Measurements from ENCODE around the gene VSIG10L2. TPM values are rescaled to one million over a fixed set of nuclear protein-coding genes. Genes with fewer than 3 reads are reported as not detected.
A peak's percentile ranks its signal among the peaks of the same experiment; 100 is the strongest.

The VSIG10L2 gene
- total RNA-seq, 6 experiments from 2014 or later = 0.06 TPM; not detected in 5

DNA sequence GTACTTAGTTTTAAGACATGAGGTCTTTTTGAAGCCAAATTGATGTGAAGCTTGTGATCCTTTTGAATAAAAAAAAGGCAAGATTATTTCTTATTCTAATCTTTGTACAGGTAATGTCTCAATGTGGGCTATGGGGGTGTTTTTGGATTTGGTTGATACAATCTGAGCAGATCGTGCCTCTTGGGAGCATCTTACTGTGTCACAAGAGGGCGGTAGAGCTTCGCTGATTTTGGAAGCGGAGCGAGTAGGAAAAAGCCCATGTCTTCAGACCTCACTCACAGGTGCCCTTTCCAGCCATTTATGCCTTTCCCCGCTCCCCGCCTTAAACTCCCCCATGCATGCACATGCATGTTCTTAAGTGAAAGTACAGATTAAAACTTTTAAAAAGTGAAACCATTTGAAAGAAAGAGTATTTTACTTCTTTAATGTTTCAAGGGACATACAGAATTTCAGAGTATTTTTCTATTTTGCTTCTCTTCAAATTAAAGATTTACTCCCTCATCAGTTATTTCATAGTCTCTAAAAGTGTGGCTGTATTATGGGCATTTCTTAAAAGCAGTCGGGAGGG lies 22.7 kb upstream of the VSIG10L2 start:
- ATAC-seq = peak; percentile 77 to 87 (median 82)
- WGBS (ENCODE audit: insufficient coverage, low coverage, low lambda C conversion rate, missing lambda C conversion rate) = 3% methylated on average over 8 of the region's 8 CpGs
- Histone ChIP-seq H3K4me1 (peaks cover 0 to 14% (median 0%) of the 10 kb centered on the region in 4 donors), H3K27ac (no peak overlapping the region), H3K4me3 (no peak overlapping the region), H3K27me3 (no peaks in the 10 kb centered on the region), H3K36me3 (no peaks in the 10 kb centered on the region), H3K9me3 (no peaks in the 10 kb centered on the region)
- peak in 2 of 3 donors; percentile 43 to 74 for DNase-seq
- TF ChIP-seq CTCF (IDR thresholded peaks at IDR 0.05) = peak; percentile 71 to 84 (median 78)
- no peak for TF ChIP-seq POLR2A (IDR thresholded peaks at IDR 0.05)
- intact Hi-C loops (cut with DNase I) = loop anchor here (5.0 kb wide), 1 partner anchor 269 kb away; no protein-coding TSS in a partner anchor

DNA sequence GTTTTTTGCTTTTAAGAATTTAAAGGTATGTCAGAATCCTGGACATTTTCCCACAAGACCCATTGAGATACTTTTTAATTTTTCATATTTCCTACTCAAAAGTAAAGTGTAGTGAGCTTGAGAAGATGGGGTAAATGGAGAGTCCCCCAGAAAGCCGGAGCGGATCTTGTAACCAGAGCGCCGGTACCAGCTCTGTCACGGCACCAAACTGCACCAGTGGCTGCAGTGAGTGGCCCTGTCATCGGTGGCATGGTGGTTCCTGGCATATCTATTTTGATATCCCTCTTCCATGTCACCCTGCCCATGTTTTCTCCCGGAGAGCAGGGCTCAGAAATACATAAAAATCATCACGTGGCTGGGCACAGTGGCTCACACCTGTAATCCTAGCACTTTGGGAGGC lies 22.2 kb upstream of the VSIG10L2 start:
- 80% methylated on average over 8 of the region's 8 CpGs for WGBS (ENCODE audit: insufficient coverage, low coverage, low lambda C conversion rate, missing lambda C conversion rate)

DNA sequence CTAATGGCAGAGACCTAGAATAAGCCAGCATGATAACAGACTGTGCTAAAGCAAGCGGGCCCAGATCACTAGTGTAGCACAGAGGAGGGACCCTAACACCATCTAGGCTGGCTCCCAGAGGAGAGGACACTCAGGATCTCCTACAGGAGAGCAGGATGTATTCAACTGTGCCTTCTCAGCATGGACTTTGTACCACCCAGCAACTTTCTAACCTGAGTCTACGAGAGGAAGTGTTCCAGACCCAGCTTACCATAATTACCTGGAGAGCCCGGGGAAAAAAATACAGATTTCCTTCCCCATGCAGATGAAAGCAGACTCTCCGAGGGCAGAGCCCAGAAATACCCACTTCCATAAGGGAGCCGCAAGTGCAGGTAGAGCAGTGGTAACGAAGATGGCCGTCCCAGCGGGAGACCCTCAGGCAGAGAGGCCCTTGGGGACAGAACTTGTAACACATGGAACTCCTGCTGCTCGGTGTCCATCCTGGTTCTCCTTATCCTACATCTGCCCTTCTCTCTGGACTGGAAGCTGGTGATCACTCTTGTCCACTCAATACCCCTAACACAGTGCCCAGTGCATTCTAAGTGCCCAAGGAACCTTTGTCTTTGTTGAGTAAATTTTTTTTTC lies 21.3 kb upstream of the VSIG10L2 start:
- ATAC-seq = no peak
- H3K4me1 ChIP-seq = peaks cover 0 to 14% (median 0%) of the 10 kb centered on the region in 4 donors
- 71% methylated on average over 1 of the region's 9 CpGs for WGBS (ENCODE audit: insufficient coverage, low coverage, low lambda C conversion rate, missing lambda C conversion rate)

More for the DNA sequence above, 22.2 kb upstream of the VSIG10L2 start:
- no peak overlapping the region for H3K4me3 ChIP-seq
- H3K36me3 ChIP-seq = no peaks in the 10 kb centered on the region
- intact Hi-C loops (cut with DNase I) = loop anchor here (5.0 kb wide), 1 partner anchor 269 kb away; no protein-coding TSS in a partner anchor
- no peak for ATAC-seq
- no peaks in the 10 kb centered on the region for H3K9me3 ChIP-seq
- no peak overlapping the region for H3K27ac ChIP-seq
- TF ChIP-seq CTCF (IDR thresholded peaks at IDR 0.05) (no peak), POLR2A (IDR thresholded peaks at IDR 0.05) (no peak)
- H3K4me1 ChIP-seq = peaks cover 0 to 14% (median 0%) of the 10 kb centered on the region in 4 donors
- H3K27me3 ChIP-seq = no peaks in the 10 kb centered on the region
- no peak for DNase-seq

GRCh38 chr11:125925247-125925740 lies 20.6 kb upstream of the VSIG10L2 start:
- Histone ChIP-seq H3K36me3 (no peaks in the 10 kb centered on the region), H3K27me3 (no peaks in the 10 kb centered on the region), H3K4me3 (no peak overlapping the region), H3K4me1 (peaks cover 0 to 14% (median 0%) of the 10 kb centered on the region in 4 donors), H3K27ac (peak overlapping the region in 1 of 3 donors; percentile 48), H3K9me3 (no peaks in the 10 kb centered on the region)
- DNase-seq = peak in 1 of 3 donors; percentile 50
- TF ChIP-seq POLR2A (IDR thresholded peaks at IDR 0.05) (no peak), CTCF (IDR thresholded peaks at IDR 0.05) (peak in 1 of 4 donors; percentile 20)
- intact Hi-C loops (cut with DNase I) = no loop called here
- peak; percentile 82 to 92 (median 86) for ATAC-seq
- WGBS (ENCODE audit: insufficient coverage, low coverage, low lambda C conversion rate, missing lambda C conversion rate) = 26% methylated on average over 6 of the region's 6 CpGs

More for the DNA sequence above, 21.3 kb upstream of the VSIG10L2 start:
- Histone ChIP-seq H3K36me3 (no peaks in the 10 kb centered on the region), H3K27ac (peak overlapping the region in 1 of 3 donors; percentile 48), H3K9me3 (no peaks in the 10 kb centered on the region), H3K4me3 (no peak overlapping the region), H3K27me3 (no peaks in the 10 kb centered on the region)
- no peak for DNase-seq
- intact Hi-C loops (cut with DNase I) = loop anchor here (5.0 kb wide), 1 partner anchor 268 kb away; no protein-coding TSS in a partner anchor
- TF ChIP-seq POLR2A (IDR thresholded peaks at IDR 0.05) (no peak), CTCF (IDR thresholded peaks at IDR 0.05) (no peak)

Data from right lobe of liver (tissue), 6 donors.